Measurements from ENCODE around the gene LOXHD1. TPM values are rescaled to one million over a fixed set of nuclear protein-coding genes. Genes with fewer than 3 reads are reported as not detected.

LOXHD1 gene
- total RNA-seq, 1 experiment from 2014 or later, result 0.35 TPM

GRCh38 chr18:46668135-46668534 lies 11.1 kb upstream of the LOXHD1 start:
- peaks cover 27% of the 10 kb centered on the region for H3K4me1 Mint-ChIP-seq
- TF ChIP-seq SMAD4 (CRISPR knock-in tag; IDR thresholded peaks at IDR 0.05) (no peak), ZSCAN18 (CRISPR knock-in tag; IDR thresholded peaks at IDR 0.05) (no peak), ZNF281 (CRISPR knock-in tag; IDR thresholded peaks at IDR 0.05) (no peak), MYBL2 (CRISPR knock-in tag; IDR thresholded peaks at IDR 0.05) (no peak), HMGXB4 (CRISPR knock-in tag; IDR thresholded peaks at IDR 0.05) (no peak), CBFB (CRISPR knock-in tag; IDR thresholded peaks at IDR 0.05; ENCODE audit: low read depth) (no peak), NFYB (CRISPR knock-in tag; conservative IDR thresholded peaks at IDR 0.05; ENCODE audit: low read depth) (no peak), ZNF219 (CRISPR knock-in tag; IDR thresholded peaks at IDR 0.05; ENCODE audit: borderline replicate concordance) (no peak), PRRX2 (CRISPR knock-in tag; IDR thresholded peaks at IDR 0.05) (no peak), JUN (CRISPR knock-in tag; IDR thresholded peaks at IDR 0.05) (no peak)
- POLR2A ChIA-PET, result no interaction called here
- peaks cover 7% of the 10 kb centered on the region for H3K27me3 Mint-ChIP-seq (ENCODE audit: low read depth)
- H3K36me3 Mint-ChIP-seq, result peaks cover 7% of the 10 kb centered on the region
- peak; percentile 36 for ATAC-seq
- no peak overlapping the region for H3K4me3 Mint-ChIP-seq
- H3K27ac Mint-ChIP-seq, result no peak overlapping the region
- CTCF ChIA-PET, result interaction anchor here (3.4 kb wide), 1 partner anchor 10 kb away, joined by 24 read pairs; no protein-coding TSS in a partner anchor
- H3K9me3 Mint-ChIP-seq, result peaks cover 12% of the 10 kb centered on the region
- no peak for DNase-seq (ENCODE audit: low spot score)

GRCh38 chr18:46663539-46663938 lies 6.5 kb upstream of the LOXHD1 start:
- CTCF ChIA-PET, result interaction anchor here (0.8 kb wide), 1 partner anchor 146 kb away, joined by 3 read pairs; no protein-coding TSS in a partner anchor
- ATAC-seq, result no peak

GRCh38 chr18:46660957-46661749 lies 4.1 kb upstream of the LOXHD1 start:
- Mint-ChIP-seq H3K9me3 (peaks cover 17% of the 10 kb centered on the region), H3K27ac (no peak overlapping the region), H3K36me3 (peaks cover 10% of the 10 kb centered on the region), H3K4me1 (peaks cover 19% of the 10 kb centered on the region), H3K4me3 (no peak overlapping the region), H3K27me3 (ENCODE audit: low read depth) (peaks cover 7% of the 10 kb centered on the region)
- peak; percentile 62 for ATAC-seq
- peak; percentile 67 for DNase-seq (ENCODE audit: low spot score)
- CTCF ChIA-PET, result interaction anchor here (0.9 to 2.9 kb wide), 10 partner anchors 10 to 513 kb away, joined by 3 to 14 read pairs (median 4); no protein-coding TSS in a partner anchor
- POLR2A ChIA-PET, result no interaction called here
- TF ChIP-seq PREB (CRISPR knock-in tag; IDR thresholded peaks at IDR 0.05; ENCODE audit: borderline replicate concordance) (no peak), USF1 (CRISPR knock-in tag; IDR thresholded peaks at IDR 0.05) (peak; percentile 96), NFYB (CRISPR knock-in tag; conservative IDR thresholded peaks at IDR 0.05; ENCODE audit: low read depth) (peak; percentile 97), USF2 (CRISPR knock-in tag; IDR thresholded peaks at IDR 0.05) (peak; percentile 96)

More at GRCh38 chr18:46663539-46663938, 6.5 kb upstream of the LOXHD1 start:
- no peak overlapping the region for H3K27ac Mint-ChIP-seq
- DNase-seq (ENCODE audit: low spot score), result no peak
- POLR2A ChIA-PET, result no interaction called here
- H3K9me3 Mint-ChIP-seq, result peaks cover 17% of the 10 kb centered on the region
- peaks cover 10% of the 10 kb centered on the region for H3K36me3 Mint-ChIP-seq
- H3K4me1 Mint-ChIP-seq, result peaks cover 15% of the 10 kb centered on the region
- no peak overlapping the region for H3K4me3 Mint-ChIP-seq
- TF ChIP-seq CREM (CRISPR knock-in tag; IDR thresholded peaks at IDR 0.05), result no peak
- no peak for TF ChIP-seq JUN (CRISPR knock-in tag; IDR thresholded peaks at IDR 0.05)
- TF ChIP-seq SOX15 (CRISPR knock-in tag; IDR thresholded peaks at IDR 0.05), result no peak
- no peak for TF ChIP-seq NFATC4 (CRISPR knock-in tag; IDR thresholded peaks at IDR 0.05)
- TF ChIP-seq PREB (CRISPR knock-in tag; IDR thresholded peaks at IDR 0.05; ENCODE audit: borderline replicate concordance), result no peak
- H3K27me3 Mint-ChIP-seq (ENCODE audit: low read depth), result peaks cover 7% of the 10 kb centered on the region
